Mesothelial cell of epicardium (in vitro differentiated cells): Measurements from ENCODE around the gene FKBP11. TPM values are rescaled to one million over a fixed set of nuclear protein-coding genes. Genes with fewer than 3 reads are reported as not detected.
A peak's percentile ranks its signal among the peaks of the same experiment; 100 is the strongest.

Experiments used
- DNase-seq, 2 experiments: peaks; one replicate each; pipeline ENCODE4 v3.0.0; 2021; ENCODE audit warnings: low spot score in 2 of 2; ENCODE audit not compliant: unreplicated experiment in 2 of 2
- H3K27ac Mint-ChIP-seq: 2 replicates; pipeline ENCODE4 v1.8.0; 2021; ENCODE audit warnings: mixed read lengths
- H3K27me3 Mint-ChIP-seq: 2 replicates; pipeline ENCODE4 v1.8.0; 2021; ENCODE audit warnings: low read depth, mixed read lengths
- H3K36me3 Mint-ChIP-seq: 2 replicates; pipeline ENCODE4 v1.8.0; 2021; ENCODE audit warnings: mixed read lengths
- H3K4me1 Mint-ChIP-seq: 2 replicates; pipeline ENCODE4 v1.8.0; 2021; ENCODE audit warnings: mixed read lengths
- H3K4me3 Mint-ChIP-seq: 2 replicates; pipeline ENCODE4 v1.8.0; 2021; ENCODE audit warnings: mild to moderate bottlenecking, moderate library complexity, mixed read lengths
- H3K9me3 Mint-ChIP-seq: 2 replicates; pipeline ENCODE4 v1.8.0; 2021; ENCODE audit warnings: mixed read lengths
- total RNA-seq: library from RNA; stranded (reverse); gene quantifications from 3 replicates; pipeline ENCODE4 v1.2.1, GENCODE V29; 2021
- TF ChIP-seq, protein P1 (sequence below): fragments of 200-600 bp; sonication (generic); IDR thresholded peaks from one replicate; pipeline ENCODE4 v1.5.0; 2021; ENCODE audit warnings: antibody characterized with exemption; ENCODE audit not compliant: unreplicated experiment

FKBP11 gene
- total RNA-seq, 1 donor from 2014 or later, result 33.7 TPM

DNA sequence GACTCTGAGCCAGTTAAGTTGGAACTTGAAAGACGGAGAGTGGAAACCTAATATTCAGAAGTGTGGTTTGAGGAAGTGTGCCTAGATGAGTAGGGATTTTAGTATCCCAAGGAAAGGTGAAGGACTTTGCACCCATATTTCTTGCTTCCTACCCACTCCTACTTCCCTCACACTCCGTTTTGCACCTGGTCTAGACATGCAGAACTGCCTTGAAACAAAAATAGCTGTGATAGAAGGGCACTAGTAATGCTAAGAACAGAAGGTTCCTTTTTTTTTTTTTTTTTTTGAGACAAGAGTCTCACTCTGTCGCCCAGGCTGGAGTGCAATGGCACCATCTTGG is 32.7 kb upstream of the FKBP11 start:
- peaks cover 17% of the 10 kb centered on the region for H3K4me1 Mint-ChIP-seq
- no peaks in the 10 kb centered on the region for H3K36me3 Mint-ChIP-seq
- H3K4me3 Mint-ChIP-seq, result peak overlapping the region; percentile 97
- H3K9me3 Mint-ChIP-seq, result no peaks in the 10 kb centered on the region
- TF ChIP-seq, protein P1, sequence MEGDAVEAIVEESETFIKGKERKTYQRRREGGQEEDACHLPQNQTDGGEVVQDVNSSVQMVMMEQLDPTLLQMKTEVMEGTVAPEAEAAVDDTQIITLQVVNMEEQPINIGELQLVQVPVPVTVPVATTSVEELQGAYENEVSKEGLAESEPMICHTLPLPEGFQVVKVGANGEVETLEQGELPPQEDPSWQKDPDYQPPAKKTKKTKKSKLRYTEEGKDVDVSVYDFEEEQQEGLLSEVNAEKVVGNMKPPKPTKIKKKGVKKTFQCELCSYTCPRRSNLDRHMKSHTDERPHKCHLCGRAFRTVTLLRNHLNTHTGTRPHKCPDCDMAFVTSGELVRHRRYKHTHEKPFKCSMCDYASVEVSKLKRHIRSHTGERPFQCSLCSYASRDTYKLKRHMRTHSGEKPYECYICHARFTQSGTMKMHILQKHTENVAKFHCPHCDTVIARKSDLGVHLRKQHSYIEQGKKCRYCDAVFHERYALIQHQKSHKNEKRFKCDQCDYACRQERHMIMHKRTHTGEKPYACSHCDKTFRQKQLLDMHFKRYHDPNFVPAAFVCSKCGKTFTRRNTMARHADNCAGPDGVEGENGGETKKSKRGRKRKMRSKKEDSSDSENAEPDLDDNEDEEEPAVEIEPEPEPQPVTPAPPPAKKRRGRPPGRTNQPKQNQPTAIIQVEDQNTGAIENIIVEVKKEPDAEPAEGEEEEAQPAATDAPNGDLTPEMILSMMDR, result no peak
- no peak for DNase-seq
- H3K27ac Mint-ChIP-seq, result peak overlapping the region; percentile 98
- peaks cover 7% of the 10 kb centered on the region for H3K27me3 Mint-ChIP-seq

DNA sequence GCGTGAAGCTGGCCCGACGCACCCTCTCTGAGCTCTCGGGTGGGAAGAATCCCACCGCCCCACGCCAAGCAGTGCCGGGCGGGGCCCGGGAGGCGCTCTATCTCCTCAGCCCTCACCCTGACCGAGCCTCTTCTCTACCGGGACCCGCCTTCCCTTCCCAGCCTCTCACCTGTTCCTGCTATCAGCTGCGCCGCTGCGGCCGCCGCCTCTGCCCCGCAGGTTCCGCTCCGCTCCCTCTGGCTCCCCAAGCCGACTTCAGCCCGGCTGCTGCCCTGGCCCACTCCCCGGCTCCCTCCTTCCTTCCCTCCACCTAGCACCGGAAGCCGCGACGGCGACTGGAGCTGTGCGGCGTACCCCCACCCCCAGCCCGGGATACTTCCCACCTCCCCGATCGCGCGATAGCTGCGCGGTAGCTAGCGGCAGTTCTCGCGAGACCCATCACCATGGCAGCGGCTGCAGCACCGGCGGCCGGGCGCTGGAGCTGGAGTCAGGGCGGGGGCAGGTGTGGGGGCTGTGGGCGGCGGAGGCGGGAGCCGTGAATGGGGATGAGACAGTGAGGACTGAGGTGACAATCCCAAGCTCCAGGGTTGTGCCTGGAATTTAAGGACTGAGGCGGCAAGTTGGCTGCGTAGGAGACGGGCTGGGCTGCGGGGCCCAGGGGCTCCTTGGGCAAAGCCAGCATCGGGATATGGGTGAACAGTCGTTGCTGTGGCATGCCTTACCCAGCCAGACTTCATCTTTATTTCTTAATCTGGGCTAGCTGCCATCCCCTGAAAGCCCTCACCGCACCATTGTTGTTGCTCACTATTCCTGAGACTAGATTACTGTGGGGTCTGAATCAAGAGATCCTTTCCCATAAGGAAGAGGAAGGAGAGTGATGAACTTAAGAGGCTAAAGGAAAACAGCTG is 32.1 kb upstream of the FKBP11 start, which contains the start of gene ARF3:
TSS of gene ARF3 (minus strand) at position 347 of the 908 bp plus-strand sequence. CDS start 16,392 bp downstream, outside the sequence.
- H3K4me3 Mint-ChIP-seq, result peak within 1 kb of the TSS; percentile 97
- TF ChIP-seq, protein P1, result no peak
- H3K9me3 Mint-ChIP-seq, result no peaks in the 10 kb centered on the region
- peaks cover 7% of the 10 kb centered on the region for H3K27me3 Mint-ChIP-seq
- DNase-seq, result peak; percentile 95 to 96
- H3K27ac Mint-ChIP-seq, result peak within 1 kb of the TSS; percentile 98
- H3K4me1 Mint-ChIP-seq, result peaks cover 17% of the 10 kb centered on the region
- H3K36me3 Mint-ChIP-seq, result no peaks in the 10 kb centered on the region

DNA sequence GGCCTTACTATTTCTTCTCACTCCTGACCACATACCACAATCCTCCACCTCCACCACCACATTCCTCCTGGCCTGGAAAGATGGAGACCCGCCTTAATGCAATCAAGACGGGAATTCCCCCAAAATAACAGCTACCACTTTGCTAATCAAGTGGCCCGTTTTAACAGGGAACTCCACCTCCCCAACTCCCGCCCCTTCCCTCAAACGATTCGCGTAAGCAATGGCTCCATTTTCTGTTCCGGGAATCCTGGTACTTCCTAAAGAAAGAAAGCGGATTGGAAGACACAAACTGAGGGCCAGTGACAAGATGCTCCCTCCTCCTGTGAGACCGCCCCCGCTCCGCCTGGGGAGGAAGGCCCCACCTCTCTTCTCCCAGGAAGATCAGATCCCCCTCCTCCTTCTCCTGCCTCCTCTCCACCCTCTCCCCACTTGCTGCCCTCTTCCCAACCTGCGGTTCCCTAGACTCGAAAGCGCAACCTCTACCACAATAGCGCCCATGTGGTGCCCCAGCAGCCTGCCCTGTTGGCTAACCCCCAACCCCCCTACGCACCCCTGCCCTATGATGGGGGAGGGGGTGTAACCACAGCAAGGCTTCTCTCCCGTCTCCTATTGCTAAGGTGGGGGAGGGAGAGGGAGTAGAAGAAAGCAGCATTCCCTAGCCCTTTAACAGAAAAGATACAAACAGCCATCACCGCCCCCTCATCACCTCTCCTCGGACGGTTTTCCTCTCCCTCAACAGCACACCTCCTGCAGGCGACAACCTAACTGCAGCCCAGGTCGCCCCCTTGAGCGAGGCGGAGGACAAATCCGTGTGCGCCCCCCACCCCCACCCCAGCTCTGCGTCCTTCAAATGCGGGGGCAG is 31.2 kb upstream of the FKBP11 start:
- TF ChIP-seq, protein P1, result no peak
- H3K27ac Mint-ChIP-seq, result peak overlapping the region; percentile 98
- DNase-seq, result peak; percentile 68 to 76
- no peaks in the 10 kb centered on the region for H3K9me3 Mint-ChIP-seq
- H3K27me3 Mint-ChIP-seq, result peaks cover 7% of the 10 kb centered on the region
- no peaks in the 10 kb centered on the region for H3K36me3 Mint-ChIP-seq
- peak overlapping the region; percentile 97 for H3K4me3 Mint-ChIP-seq
- peaks cover 17% of the 10 kb centered on the region for H3K4me1 Mint-ChIP-seq

DNA sequence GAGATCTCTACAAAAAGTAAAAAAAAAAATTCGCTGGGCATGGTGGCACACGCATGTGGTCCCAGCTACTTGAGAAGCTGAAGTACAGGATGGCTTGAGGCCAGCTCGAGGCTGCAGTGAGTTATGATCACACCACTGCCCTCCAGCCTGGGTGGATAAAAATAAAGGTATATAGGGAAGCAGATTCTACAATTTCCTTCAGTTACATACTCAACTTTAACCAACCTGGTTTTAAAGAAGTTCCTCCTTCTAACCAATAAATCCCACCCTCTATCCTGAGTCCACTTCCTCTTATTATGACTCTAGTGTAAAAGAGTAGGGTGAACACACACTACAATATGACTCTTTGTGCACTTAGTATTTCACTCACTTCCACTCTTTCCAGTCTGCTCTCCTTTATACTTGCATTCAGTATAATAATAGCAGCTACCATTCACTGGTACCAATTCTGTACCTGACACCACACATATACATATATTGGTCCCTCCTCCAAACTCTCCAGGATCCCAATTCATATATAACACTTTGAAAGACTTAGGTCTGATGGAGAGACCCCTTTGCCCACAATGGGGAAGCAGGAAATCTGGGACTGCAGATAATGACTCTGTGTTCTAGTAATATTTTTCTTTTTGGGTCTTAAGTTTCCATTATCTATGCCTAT is 29.7 kb upstream of the FKBP11 start:
- Mint-ChIP-seq H3K4me3 (peak overlapping the region; percentile 97), H3K27ac (peak overlapping the region; percentile 98), H3K36me3 (peaks cover 3% of the 10 kb centered on the region), H3K27me3 (no peaks in the 10 kb centered on the region), H3K9me3 (no peaks in the 10 kb centered on the region), H3K4me1 (peaks cover 17% of the 10 kb centered on the region)
- TF ChIP-seq, protein P1, result no peak
- DNase-seq, result no peak

DNA sequence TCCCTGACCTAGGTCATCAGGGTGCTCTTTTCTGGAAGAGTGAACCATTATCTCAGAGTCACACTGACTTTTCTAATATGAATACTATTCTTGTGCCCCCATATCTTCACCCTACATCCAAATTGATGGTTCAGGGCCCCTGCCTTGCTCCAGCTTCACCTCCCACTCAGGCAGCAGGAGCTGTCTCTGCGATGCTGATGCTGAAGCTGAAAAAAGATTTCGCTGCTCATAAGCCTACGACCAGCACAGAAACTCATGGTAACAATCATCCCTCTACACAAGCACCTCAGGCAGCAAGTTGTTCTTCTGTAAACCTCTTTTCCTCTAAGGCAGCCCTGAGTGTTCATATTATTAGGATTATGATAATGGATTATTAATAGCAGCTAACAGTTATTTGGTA is 28.8 kb upstream of the FKBP11 start:
- peaks cover 5% of the 10 kb centered on the region for H3K36me3 Mint-ChIP-seq
- no peak for DNase-seq
- H3K4me3 Mint-ChIP-seq, result no peak overlapping the region
- no peak overlapping the region for H3K27ac Mint-ChIP-seq
- TF ChIP-seq, protein P1, result no peak
- peaks cover 17% of the 10 kb centered on the region for H3K4me1 Mint-ChIP-seq
- no peaks in the 10 kb centered on the region for H3K27me3 Mint-ChIP-seq
- H3K9me3 Mint-ChIP-seq, result no peaks in the 10 kb centered on the region
